Dedifferentiated amniotic fluid mesenchymal stem cell (primary cell): ENCODE data around the gene LYRM4.
"Not testable (repeated sequence)": the region's sequence is repeated elsewhere in the genome, so short reads cannot be mapped to it uniquely, and the experiment has no call there.

ENCODE experiments used
- DNase-seq: peaks from one replicate; pipeline ENCODE4 v3.0.0-alpha.2; 2016; ENCODE audit errors: extremely low spot score

LYRM4 gene

DNA sequence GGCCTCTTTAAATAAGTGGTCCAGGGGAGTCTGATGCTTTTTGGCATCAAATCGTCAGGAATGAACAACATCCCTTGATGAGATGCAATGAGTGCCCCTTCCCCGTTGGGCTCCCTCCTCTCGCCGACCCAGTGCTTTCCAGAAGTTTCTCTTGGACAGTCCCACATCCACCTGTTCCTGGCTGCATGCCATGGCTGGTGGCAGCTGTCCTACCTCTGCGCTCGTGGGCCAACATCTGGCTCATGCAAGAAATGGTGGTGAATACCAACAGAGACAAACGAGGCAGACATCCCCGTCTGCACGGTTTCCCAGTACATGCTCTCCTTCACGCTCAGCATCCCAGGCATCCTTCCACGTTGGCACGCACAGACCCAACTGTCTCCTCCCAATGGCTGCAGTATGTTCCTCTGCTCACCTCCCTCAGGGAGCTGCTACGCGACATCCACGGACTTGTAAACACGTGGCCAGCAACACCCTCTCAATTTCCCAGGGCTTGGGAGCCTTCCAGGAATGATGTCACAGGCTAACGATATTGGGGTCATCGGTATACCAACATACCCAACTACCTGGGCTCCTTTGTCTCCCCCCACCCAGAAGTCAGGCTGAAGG, 138.1 kb downstream of the LYRM4 start:
- no peak for DNase-seq

DNA sequence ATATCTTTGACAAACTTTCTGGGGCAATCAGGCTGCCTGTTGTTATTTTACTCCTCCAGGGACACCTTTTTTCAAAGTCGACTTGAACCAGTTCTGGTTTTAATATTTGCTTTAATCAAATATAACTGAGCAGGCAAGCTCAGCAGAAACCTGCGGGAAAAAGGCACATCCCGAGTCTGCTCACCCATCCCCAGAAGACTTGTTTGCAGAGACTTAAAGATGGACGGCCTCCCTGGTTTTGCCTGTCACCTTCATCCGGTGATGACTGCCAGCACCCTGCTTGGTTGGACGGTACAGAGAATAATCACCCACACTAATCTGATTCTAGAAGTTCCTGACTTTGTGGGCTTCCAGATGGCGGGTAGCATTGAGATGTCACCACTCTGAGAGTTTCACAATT, 138.8 kb downstream of the LYRM4 start:
- no peak for DNase-seq

DNA sequence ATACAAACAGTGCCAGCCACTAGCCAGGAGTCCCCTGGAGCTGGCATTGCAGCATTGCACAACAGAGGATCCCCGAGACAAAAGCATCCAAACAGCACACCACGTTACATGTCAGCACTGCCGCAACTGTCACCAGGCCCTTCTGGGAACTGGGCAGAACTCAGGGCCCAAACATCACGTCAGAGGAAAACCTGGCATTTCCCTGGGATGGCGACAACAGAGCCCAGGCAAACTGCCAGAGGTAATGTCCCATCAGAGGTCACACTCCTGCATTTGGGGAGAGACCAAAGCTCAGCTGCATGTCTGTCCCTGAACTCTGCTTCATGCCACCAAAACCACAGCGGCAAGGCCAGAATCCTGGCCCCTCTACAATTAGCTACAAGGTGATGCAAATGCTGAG, 139.3 kb downstream of the LYRM4 start:
- DNase-seq = no peak

DNA sequence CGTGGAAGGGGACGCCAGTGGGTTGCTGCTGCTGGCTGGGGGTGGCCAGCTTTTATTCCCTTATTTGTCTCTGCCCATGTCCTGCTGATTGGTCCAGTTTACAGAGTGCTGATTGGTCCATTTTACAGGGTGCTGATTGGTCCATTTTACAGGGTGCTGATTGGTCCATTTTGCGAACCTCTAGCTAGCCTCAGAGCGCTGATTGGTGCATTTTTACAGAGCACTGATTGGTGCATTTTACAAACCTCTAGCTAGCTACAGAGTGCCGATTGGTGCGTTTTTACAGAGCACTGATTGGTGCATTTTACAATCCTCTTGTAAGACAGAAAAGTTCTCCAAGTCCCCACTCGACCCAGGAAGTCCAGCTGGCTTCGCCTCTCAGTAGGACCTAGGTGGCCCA, 140.2 kb downstream of the LYRM4 start:
- DNase-seq = not testable (repeated sequence)

DNA sequence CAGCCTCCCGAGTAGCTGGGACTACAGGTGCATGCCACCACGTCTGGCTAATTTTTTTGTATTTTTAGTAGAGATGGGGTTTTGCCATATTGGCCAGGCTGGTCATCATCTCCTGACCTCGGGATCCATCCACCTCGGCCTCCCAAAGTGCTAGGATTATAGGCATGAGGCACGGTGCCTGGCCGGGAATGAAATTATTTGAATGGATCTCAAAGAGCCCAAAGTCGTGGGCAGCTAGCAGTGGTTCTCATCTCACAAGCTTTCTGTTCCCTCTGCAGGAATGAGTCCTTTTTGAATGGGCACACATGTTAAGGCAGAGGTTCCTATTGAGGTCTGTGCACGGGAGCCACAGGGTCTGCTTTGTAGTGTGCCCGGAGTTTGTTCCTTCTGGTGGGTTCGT, 140.7 kb downstream of the LYRM4 start:
- DNase-seq = no peak

DNA sequence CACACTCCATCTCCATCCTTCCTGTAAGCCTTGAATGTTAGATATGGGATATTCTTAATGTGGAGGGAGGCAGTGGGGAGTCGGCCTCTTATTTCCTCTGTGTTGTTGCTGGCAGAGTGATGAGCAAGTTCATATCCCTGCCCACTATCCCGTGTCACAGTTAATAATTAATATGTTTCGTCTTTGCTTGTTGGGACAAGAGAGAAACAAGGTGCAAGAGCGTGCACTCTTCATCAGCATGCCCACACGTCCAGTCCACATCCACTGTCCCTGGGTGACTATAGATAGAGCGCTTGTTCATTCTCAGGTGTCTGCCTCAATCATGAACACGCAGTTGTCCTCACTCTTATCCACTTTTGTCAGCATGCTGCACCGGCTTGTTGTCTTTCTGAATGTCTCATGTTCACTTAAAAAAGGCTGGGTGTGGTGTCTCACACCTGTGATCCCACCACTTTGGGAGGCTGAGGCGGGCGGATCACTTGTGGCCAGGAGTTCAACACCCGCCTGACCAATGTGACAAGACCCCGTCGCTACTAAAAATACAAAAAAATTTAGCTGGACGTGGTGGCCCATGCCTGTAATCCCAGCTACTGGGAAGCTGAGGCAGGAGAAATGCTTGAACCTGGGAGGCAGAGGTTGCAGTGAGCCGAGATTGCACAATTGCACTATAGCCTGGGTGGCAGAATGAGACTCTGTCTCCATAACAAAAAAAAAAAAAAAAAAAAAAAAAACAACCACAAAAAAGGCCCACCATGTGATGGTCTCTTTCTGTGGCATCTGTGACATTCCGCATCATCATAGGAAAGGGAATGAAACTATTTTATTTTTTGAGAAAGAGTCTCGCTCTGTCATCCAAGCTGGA, 141.4 kb downstream of the LYRM4 start:
- DNase-seq = no peak

DNA sequence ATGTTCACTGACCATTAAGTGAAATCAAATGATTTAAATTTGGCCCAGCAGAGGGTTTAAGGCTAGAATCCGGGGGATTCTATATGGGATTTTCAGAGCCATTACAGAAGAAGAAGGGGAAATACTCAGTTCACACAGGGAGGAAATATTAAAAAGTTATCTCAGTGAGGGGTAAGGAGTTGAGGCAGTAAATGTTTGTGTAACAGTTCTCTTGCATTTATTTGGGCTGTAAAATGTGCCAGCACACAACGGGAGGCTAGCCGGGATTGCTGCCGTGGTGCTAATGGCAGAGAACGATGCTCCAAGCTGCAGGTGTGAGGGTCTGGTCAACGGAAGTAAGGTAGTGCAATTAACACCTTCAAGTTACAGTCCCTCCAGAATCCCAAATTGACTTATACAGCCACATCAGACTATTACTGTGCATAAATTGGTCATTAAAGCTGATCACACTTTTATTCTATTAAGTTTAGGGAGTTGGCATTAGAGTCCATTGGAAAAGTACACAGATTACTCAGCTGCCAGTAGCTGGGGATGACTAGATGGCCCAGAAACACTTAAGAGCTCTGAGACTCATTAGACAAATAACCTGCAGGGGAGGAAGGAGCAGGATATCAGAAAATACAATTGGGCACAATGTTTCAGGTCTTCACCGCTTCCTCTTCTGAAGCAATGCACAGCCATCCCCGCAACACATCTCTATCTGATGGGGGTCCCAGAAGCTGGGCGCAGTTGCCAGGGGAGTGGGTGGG, 144.3 kb downstream of the LYRM4 start:
- DNase-seq = no peak

DNA sequence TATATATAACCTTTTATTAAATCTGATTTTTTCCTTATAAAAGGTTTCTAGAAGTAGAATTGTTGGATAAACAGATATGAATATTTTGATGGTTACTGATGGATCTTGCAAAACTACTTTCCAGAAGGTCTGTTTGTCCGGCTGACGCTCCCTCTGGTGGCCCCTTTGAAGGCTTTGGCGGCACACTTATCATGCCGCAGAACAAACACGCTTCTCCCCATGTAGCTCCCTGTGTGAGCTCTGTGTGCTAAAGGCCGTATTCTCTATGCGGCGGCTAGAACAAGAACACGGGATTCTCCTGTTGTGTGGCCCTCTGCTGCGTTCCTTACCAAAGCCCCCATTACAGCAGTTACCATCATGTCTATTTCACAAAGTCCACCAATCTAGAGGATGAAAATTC, 145.6 kb downstream of the LYRM4 start:
- no peak for DNase-seq

DNA sequence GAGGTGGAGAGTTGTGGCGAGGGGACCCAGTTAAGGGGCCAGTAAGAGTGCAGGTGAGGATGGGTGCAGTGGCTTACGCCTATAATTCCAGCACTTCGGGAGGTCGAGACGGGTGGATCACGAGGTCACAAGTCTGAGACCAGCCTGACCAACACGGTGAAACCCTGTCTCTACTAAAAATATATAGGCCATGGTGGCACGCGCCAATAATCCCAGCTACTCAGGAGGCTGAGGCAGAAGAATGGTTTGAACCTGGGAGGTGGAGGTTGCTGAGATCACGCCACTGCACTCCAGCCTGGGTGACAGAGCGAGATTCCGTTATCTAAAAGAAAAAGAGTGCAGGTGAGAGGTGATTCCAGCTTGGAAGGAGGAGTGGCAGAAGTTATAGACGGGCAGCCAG, 147.7 kb downstream of the LYRM4 start:
- DNase-seq = no peak

DNA sequence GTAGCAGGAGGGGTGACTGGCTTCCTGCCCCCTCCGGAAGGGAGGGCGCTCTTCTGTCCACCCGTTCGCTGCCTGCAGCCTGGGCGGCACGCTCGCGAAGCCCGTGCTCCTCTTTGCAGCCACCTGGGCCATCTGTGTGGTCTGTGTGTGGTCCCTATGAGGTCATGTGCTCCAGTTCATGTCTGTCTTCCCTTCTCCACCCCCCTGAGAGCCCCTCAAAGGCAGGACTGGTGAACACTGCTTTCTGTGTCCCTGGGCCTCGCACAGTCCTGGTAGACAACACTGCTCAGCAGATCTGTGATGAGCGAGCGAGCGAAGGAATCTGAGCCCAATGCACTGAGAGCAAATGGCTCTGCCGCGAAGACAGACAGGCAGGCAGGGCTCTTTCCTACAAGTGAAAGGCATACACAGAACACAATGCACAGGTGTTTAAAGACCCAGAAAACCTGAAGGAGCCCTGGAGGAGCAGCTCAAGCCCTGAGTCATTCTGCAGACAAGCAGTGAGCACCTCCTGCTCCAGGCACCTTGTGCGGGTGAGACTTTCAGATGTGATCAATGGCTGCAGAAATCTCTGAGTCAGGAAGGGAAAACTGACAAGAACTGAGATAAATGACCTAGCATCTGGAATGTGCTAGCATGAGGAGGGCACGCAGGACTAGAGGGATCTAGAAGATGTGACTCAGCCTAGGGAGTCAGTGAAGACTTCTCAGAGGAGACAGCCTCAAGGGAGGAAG, 148.5 kb downstream of the LYRM4 start:
- peak; percentile 53 for DNase-seq

DNA sequence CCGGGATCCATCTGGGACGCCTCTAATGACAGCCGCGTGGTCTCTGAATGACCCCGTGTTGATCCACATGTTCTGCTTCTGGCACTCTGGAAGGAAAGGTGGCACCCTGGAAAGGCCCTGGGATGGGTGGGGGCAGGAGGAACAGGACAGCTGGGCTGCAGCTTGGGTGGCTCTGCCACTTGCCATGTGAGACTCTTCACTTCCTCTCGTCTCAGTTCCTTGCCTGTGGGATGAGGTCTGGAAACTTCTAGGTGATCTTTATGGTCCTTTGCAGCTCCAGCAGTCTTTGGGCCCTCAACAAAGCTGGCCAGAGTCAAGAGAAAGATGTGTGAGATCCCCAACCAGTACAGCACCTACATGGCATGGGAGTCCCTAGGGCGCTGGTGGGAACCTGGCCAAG, 149.1 kb downstream of the LYRM4 start:
- no peak for DNase-seq

DNA sequence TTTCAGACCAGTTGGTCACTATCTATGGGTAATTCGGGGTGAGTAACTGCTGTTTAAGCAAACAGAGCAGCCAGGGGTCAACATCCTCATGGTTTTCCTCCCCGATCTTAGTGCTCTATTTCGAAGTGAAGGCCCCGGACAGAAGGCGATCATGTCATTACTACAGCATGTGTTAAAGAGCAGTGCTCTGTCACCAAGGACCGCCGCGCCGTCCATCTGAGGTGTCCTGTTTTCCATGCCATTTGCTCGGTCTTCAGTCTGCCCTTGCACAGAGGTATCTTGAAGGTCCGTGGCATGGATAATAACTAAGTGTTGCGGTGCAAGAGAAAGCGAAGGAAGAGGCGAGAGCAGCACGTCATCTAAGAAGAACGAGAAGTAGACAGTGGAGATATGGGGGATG, 150.5 kb downstream of the LYRM4 start:
- no peak for DNase-seq

DNA sequence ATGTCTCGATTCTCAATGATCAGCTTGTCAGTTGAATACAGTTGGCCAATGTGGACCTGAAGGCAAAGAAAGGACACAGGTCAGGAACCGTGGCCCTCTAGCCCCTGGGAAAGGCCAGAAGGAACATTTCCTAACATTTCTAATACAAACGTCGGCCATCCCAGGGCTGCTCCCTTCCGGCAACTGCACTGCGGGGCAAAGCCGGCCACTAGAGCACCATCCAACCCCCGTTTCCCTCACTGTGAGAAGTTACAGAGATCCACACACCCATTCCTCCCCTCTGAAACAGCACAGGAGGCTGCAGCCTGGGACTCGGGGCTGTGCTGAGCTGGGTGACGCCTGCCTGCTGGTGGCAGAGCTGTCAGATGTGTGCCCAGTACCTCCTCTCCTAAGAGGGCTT, 151.3 kb downstream of the LYRM4 start:
- no peak for DNase-seq

DNA sequence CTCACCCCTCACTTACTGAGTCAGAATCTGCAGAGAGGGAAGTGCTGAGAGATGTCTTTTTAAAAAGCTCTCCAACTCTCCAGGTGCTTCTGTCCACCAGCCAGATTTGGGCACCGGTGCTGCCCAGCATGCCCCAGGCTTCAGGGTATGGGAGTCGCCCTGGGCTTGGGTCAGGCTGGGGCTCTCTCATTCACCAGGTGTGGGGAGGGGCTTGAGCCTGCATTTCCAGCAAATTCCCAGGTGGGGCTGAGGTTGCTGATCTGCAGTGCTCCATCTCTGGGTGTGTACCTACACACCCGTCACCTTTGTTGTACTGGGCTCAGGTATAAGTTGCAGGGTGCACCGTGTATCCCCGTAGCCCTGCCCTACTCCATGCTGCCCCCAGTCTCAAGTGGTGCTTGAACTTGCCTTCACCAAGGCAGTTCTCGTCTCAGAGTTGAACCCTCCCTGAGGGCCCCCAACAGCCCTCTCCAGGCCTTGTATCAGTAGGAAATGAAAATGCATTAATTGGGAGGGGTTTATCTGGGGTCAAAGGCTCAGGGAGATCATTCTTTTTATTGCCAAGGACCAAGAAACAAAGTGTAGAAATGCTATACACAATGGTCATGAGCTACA, 152.1 kb downstream of the LYRM4 start:
- no peak for DNase-seq

DNA sequence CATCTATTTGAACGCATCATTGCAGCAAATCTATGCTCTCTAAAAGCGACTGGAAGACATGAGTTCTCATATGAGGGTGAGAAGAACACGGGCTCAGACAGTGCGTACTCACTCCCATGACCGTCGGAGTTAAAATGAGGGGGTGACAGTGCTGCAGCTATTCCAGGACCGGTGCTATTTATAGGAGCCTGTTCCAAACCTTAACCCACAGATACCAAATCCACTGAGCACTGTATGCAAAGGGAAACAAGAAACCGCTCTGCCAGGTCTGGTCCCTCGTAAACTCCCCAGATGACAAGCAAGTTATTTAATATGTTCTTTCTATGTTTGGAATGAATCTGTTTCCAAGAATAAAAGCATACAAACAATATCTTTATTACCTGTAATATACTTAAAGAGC, 152.7 kb downstream of the LYRM4 start:
- no peak for DNase-seq

DNA sequence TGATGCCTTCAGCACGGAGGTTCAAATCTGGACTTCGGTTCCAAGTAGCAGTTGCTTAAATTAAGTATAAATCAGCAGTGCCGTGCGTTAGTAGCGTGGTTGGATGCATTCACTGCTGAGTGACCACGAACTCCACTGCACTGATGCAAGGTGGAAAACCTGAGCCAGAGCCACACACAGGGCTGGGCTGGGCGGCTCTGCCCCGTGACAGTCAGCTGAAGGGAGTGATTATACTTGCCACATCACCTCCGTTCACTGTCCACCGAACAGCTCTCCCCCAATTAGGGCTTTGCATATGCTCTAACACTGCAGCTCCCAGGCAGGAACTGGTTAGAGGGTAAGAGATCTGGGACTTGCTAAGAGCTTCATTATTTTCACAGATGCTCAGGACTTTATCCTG, 153.4 kb downstream of the LYRM4 start:
- DNase-seq = no peak

DNA sequence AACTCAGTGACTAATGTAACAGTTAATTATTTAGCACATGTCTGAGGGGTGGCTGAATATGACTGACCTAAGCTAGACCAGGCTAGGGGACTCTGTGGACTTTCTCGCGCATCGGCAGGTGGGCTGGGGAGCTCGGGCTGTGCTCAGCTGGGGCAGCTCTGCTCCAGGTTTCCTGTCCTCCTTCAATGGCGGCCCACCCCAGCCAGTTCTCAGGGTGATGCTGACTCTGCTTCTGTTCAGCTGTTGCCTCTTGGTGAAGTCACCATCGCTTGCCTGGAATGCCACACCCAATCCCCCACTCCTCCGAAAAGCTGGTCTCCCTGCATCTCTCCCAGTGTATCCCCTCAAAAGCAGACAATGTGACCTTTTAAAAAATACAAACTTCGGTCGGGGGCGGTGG, 155.6 kb downstream of the LYRM4 start:
- DNase-seq = no peak

DNA sequence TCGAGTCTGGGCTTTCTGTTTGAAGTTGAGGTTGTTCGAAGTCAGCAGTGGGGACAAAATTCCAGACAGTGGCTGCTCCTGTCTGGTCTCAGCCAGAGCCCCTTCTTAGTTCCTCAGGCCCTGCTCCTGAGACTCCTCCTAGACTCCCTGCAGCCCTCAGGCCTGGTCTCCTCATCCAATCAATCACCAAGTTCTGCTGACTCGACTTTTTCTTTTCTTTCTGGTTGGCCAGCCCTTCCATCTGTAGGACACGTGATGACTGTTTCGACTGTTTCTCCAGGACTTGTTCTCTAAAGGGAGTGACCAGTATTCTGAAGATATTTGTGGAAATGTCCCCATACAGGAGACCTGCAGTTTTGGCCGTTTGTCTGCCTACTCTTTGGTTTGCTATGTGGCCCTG, 156.1 kb downstream of the LYRM4 start:
- no peak for DNase-seq

DNA sequence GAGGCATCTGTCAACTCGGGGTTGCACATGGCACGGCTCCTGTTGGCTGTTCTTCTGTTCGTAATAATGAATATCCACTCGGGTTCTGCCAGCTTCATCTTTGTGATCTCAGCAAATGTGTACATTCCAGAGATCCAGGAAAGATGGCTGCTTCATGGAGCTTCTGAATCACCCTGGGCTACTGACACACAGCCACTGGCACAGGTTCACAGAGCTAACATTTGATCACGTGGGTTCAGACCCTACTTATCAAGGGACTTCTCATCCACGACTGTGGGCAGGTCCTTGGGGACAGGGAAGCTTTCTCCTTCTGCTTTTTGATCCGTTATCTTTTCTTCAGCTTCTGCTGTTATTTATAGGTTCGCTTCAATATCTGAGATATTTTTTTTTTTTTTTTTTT, 157.5 kb downstream of the LYRM4 start:
- DNase-seq = no peak

DNA sequence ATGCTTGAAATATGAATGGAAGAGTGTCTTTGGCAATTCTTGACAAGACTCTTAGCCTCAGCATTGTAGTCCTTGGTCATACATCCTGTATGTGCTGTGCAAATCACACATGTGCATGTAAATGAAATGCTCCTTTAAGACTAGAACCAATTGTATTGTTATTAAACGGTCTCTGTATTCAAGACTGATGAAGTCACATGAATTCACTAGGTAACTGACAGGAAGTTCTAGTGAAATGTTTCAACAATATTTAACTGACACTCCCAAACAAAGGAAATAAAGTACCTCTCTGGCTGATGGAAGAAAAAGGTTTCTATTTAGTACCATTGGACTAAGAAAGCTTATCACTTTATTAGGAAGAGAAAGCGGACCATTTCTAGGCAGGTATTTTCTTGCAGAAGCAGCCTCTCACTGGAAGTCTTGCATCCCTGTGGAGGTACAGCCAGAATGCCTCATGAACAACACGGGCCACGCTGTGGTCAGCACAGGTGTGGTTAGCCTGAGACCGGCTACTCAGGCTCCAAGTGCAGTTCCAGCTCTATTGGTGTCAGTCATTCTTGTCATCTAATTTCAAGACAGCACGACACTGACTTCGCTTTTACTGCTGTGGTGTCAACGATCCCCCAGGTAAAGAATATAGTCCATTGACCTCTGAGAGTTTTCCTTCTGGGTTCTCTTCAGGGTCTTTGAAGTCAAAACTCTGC, 158.3 kb downstream of the LYRM4 start:
- DNase-seq = no peak

DNA sequence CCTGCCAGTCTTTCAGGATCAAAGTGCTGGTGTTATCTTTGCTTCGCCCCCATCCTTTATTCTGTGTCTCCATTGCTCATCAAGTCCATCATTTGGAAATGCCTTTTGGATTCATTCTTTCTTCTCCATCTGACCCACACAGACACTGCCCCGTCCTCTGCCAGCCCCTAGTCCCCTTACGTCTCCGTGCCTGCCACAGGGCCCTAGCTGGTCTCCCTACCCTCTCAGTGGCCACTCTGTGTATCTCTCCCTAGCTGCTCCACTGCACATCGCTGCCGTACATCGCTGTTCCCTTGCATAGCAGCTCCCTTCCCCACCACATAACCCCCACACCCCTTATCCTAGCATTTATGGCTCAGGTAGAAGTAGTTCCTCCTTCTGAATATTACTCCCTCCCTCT, 159.9 kb downstream of the LYRM4 start:
- no peak for DNase-seq
